ENCODE results near the gene SMG5. TPM values are rescaled to one million over a fixed set of nuclear protein-coding genes. Genes with fewer than 3 reads are reported as not detected.
A peak's percentile ranks its signal among the peaks of the same experiment; 100 is the strongest.

Gene SMG5
- total RNA-seq, 1 donor from 2014 or later, result 76.5 TPM

DNA sequence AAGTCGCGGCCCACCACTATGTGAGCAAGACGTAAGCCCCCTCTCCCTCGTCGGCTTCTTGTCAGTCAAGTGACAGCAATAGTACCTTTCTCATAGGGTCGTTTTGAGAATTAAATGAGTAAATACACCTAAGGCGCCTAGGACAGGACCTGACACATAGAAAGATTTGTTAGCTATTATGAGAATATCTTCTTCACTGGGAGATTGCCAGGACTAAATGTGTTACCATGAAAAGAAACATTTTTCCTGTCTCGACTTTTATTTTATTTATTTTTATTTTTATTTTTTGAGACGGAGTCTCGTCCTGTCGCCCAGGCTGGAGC, 69.0 kb downstream of the SMG5 start:
- Histone ChIP-seq H3K36me3 (peaks cover 11 to 18% of the 10 kb centered on the region in 2 donors), H3K4me3 (peak overlapping the region; percentile 74 to 82), H3K4me1 (peaks cover 5 to 24% of the 10 kb centered on the region in 2 donors), H3K27me3 (no peaks in the 10 kb centered on the region), H3K9me3 (no peaks in the 10 kb centered on the region), H3K27ac (peak overlapping the region; percentile 89 to 96)
- TF ChIP-seq, protein P1, sequence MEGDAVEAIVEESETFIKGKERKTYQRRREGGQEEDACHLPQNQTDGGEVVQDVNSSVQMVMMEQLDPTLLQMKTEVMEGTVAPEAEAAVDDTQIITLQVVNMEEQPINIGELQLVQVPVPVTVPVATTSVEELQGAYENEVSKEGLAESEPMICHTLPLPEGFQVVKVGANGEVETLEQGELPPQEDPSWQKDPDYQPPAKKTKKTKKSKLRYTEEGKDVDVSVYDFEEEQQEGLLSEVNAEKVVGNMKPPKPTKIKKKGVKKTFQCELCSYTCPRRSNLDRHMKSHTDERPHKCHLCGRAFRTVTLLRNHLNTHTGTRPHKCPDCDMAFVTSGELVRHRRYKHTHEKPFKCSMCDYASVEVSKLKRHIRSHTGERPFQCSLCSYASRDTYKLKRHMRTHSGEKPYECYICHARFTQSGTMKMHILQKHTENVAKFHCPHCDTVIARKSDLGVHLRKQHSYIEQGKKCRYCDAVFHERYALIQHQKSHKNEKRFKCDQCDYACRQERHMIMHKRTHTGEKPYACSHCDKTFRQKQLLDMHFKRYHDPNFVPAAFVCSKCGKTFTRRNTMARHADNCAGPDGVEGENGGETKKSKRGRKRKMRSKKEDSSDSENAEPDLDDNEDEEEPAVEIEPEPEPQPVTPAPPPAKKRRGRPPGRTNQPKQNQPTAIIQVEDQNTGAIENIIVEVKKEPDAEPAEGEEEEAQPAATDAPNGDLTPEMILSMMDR (IDR thresholded peaks at IDR 0.05), result no peak
- DNase-seq (ENCODE audit: low spot score in 2 of 2), result no peak
- intact Hi-C loops (cut with DNase I), result loop anchor here (2.0 to 5.0 kb wide), 3 partner anchors 67 to 131 kb away; partner anchors contain the start of gene MEX3A

DNA sequence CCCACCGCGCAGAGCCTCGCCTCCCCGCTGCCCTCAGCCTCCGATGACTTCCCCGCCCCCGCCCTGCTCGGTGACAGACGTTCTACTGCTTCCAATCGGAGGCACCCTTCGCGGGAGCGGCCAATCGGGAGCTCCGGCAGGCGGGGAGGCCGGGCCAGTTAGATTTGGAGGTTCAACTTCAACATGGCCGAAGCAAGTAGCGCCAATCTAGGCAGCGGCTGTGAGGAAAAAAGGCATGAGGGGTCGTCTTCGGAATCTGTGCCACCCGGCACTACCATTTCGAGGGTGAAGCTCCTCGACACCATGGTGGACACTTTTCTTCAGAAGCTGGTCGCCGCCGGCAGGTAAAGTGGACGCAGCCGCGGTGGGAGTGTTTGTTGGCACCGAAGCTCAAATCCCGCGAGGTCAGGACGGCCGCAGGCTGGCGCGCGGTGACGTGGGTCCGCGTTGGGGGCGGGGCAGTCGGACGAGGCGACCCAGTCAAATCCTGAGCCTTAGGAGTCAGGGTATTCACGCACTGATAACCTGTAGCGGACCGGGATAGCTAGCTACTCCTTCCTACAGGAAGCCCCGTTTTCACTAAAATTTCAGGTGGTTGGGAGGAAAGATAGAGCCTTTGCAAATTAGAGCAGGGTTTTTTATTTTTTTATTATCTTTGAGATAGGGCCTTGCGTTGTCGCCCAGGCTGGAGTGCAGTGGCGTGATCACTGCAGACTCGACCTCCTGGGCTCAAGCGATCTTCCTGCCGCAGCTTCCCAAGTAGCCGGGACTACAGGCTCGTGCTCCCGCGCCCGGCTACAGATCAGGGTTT, 69.6 kb downstream of the SMG5 start, which contains the start of gene PMF1:
Gene PMF1 (plus strand): TSS at position 175 of the 811 bp plus-strand sequence. CDS start 9 bp downstream, at position 184.
- H3K4me3 ChIP-seq, result peak within 1 kb of the TSS; percentile 74 to 82
- peak; percentile 93 to 99 for DNase-seq (ENCODE audit: low spot score in 2 of 2)
- peaks cover 5 to 24% of the 10 kb centered on the region in 2 donors for H3K4me1 ChIP-seq
- peak within 1 kb of the TSS; percentile 89 to 96 for H3K27ac ChIP-seq
- H3K36me3 ChIP-seq, result peaks cover 14 to 24% of the 10 kb centered on the region in 2 donors
- no peaks in the 10 kb centered on the region for H3K27me3 ChIP-seq
- TF ChIP-seq, protein P1 (IDR thresholded peaks at IDR 0.05), result no peak
- H3K9me3 ChIP-seq, result no peaks in the 10 kb centered on the region
- intact Hi-C loops (cut with DNase I), result loop anchor here (1.0 to 5.0 kb wide), 4 partner anchors 19 to 131 kb away; partner anchors contain the start of genes MEX3A and SLC25A44

DNA sequence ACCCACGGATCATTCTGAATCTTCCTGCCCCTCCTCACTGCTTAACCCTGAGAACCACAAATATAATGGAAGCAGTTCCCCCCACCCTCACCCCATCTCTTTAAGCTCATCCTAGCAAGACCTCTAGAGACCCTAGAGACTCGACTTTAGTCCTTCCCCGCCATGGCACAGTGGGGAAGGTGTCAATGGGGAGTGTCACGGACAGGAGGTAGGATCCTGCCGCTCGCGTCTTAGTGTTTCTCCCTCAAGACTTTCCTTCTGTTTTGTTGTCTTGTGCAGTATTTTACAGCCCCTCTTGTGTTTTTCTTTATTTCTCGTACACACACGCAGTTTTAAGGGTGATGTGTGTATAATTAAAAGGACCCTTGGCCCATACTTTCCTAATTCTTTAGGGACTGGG, 70.5 kb downstream of the SMG5 start:
- Histone ChIP-seq H3K9me3 (no peaks in the 10 kb centered on the region), H3K27ac (peak overlapping the region; percentile 89 to 96), H3K4me3 (peak overlapping the region; percentile 74 to 82), H3K4me1 (peaks cover 5 to 17% of the 10 kb centered on the region in 2 donors), H3K27me3 (no peaks in the 10 kb centered on the region), H3K36me3 (peaks cover 19 to 27% of the 10 kb centered on the region in 2 donors)
- TF ChIP-seq, protein P1 (IDR thresholded peaks at IDR 0.05), result no peak
- intact Hi-C loops (cut with DNase I), result loop anchor here (1.0 to 5.0 kb wide), 4 partner anchors 18 to 130 kb away; partner anchors contain the start of genes MEX3A and SLC25A44
- no peak for DNase-seq (ENCODE audit: low spot score in 2 of 2)

DNA sequence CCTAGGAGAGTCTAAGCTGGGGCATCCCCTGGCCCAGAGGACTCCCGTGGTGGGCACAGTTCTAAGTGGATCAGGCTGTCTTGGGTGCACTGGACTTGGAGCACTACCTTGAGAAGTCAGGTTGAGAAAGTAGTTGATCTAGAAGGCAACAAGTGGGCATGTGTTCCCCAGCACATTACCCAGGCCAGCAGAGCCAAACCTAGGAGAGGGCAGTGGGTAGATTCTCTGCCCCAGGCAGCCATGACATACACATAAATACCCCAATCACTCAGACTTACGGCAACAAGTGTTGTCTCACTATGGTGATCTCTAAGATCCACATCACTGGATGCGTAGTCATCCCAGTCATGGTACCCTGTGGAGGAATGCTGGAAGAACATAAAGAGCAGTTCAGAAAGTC, 71.4 kb downstream of the SMG5 start:
- no peak for DNase-seq (ENCODE audit: low spot score in 2 of 2)
- Histone ChIP-seq H3K9me3 (no peaks in the 10 kb centered on the region), H3K27ac (no peak overlapping the region), H3K4me1 (peaks cover 5 to 17% of the 10 kb centered on the region in 2 donors), H3K27me3 (no peaks in the 10 kb centered on the region), H3K4me3 (no peak overlapping the region), H3K36me3 (peaks cover 24 to 34% of the 10 kb centered on the region in 2 donors)
- intact Hi-C loops (cut with DNase I), result loop anchor here (5.0 kb wide), 2 partner anchors 114 to 129 kb away; partner anchors contain the start of gene MEX3A
- TF ChIP-seq, protein P1 (IDR thresholded peaks at IDR 0.05), result no peak

DNA sequence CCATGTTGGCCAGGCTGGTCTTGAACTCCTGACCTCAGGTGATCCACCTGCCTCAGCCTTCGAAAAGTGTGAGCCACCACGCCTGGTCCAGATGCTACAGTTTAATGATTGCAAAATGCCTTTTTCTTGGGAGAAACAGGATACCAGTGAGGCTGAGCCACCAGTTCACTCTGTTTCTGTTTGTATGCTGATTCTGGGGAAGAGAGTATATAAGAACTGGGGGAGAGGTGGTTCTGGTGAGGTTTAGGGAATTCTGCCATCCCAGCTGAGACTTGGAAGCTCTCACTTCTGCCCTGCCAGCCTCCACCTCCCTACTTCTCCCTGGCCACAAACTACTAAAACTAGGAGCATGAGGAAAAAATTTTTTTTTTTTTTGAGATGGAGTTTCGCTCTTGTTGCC, 77.9 kb downstream of the SMG5 start:
- H3K27ac ChIP-seq, result no peak overlapping the region
- intact Hi-C loops (cut with DNase I), result no loop called here

More for the DNA sequence above, 77.9 kb downstream of the SMG5 start:
- no peak overlapping the region for H3K4me3 ChIP-seq
- TF ChIP-seq, protein P1 (IDR thresholded peaks at IDR 0.05), result no peak
- H3K9me3 ChIP-seq, result no peaks in the 10 kb centered on the region
- DNase-seq (ENCODE audit: low spot score in 2 of 2), result no peak
- H3K27me3 ChIP-seq, result no peaks in the 10 kb centered on the region
- H3K4me1 ChIP-seq, result peaks cover 0 to 3% of the 10 kb centered on the region in 2 donors
- H3K36me3 ChIP-seq, result peaks cover 18 to 57% of the 10 kb centered on the region in 2 donors
